Epithelial cell of esophagus (primary cell): ENCODE results near the gene ARFGEF3.

Experiments used
- DNase-seq: peaks from one replicate; pipeline ENCODE4 v3.0.0; 2010; ENCODE audit warnings: low read depth
- H3K4me3 ChIP-seq: 2 replicates; pipeline ENCODE4 v1.5.1; 2011; ENCODE audit warnings: mild to moderate bottlenecking, low read length, control low read depth
- CTCF ChIP-seq: IDR thresholded peaks from 2 replicates; pipeline ENCODE4 v1.5.1; 2011; ENCODE audit warnings: low read depth, mild to moderate bottlenecking, low read length, control low read depth, inconsistent platforms; ENCODE audit not compliant: insufficient read depth; ENCODE audit errors: missing control alignments

Gene ARFGEF3

GRCh38 chr6:138219901-138220300 lies 58.2 kb downstream of the ARFGEF3 start:
- TF ChIP-seq CTCF: no peak
- DNase-seq: no peak
- H3K4me3 ChIP-seq: no peak overlapping the region

GRCh38 chr6:138222901-138223546 lies 61.3 kb downstream of the ARFGEF3 start:
- H3K4me3 ChIP-seq: no peak overlapping the region
- no peak for DNase-seq
- no peak for TF ChIP-seq CTCF

- TF ChIP-seq CTCF: no peak
- H3K4me3 ChIP-seq: no peak overlapping the region
- no peak for DNase-seq
Observed at GRCh38 chr6:138225953-138226352, 64.2 kb downstream of the ARFGEF3 start.

- DNase-seq: no peak
- H3K4me3 ChIP-seq: no peak overlapping the region
- no peak for TF ChIP-seq CTCF
Observed at GRCh38 chr6:138226700-138227315, 65.1 kb downstream of the ARFGEF3 start.

- no peak for DNase-seq
- H3K4me3 ChIP-seq: no peak overlapping the region
- TF ChIP-seq CTCF: no peak
Observed at GRCh38 chr6:138227316-138227781, 65.6 kb downstream of the ARFGEF3 start.

- no peak for DNase-seq
- TF ChIP-seq CTCF: no peak
- no peak overlapping the region for H3K4me3 ChIP-seq
Observed at GRCh38 chr6:138229072-138229471, 67.3 kb downstream of the ARFGEF3 start.
